G401 (cell line): ENCODE data around the gene RPS8. TPM values are rescaled to one million over a fixed set of nuclear protein-coding genes. Genes with fewer than 3 reads are reported as not detected.
"Not testable (repeated sequence)": the region's sequence is repeated elsewhere in the genome, so short reads cannot be mapped to it uniquely, and the experiment has no call there.

Source experiments
- DNase-seq: peaks from one replicate; pipeline ENCODE4 v3.0.0-alpha.2; 2015; ENCODE audit warnings: low spot score
- in situ Hi-C: cut with HindIII; loops from 2 replicates; pipeline ENCODE4 v1.10.0; 2016; ENCODE audit warnings: low sequenced_read_pairs, mixed read lengths
- total RNA-seq: library from RNA; depleted of rRNA; stranded (reverse); fragments of >200 nt; shearing (Covaris generic); gene quantifications from 2 replicates; pipeline ENCODE4 v1.2.3, GENCODE V29; 2014

The RPS8 gene
- total RNA-seq, 1 experiment from 2014 or later: 3,222 TPM

GRCh38 chr1:44812822-44813543 lies 37.6 kb downstream of the RPS8 start:
- DNase-seq: peak; percentile 57
- in situ Hi-C loops: no loop called here

- DNase-seq, in situ Hi-C loops: not testable (repeated sequence)
These were observed 40.6 kb downstream of the RPS8 start for GRCh38 chr1:44815926-44816325.

GRCh38 chr1:44817307-44817706 lies 42.0 kb downstream of the RPS8 start:
- no peak for DNase-seq
- in situ Hi-C loops: no loop called here

GRCh38 chr1:44817771-44818495 lies 42.6 kb downstream of the RPS8 start:
- in situ Hi-C loops: no loop called here
- DNase-seq: no peak

- in situ Hi-C loops: no loop called here
- DNase-seq: no peak
These were observed 43.9 kb downstream of the RPS8 start for GRCh38 chr1:44819196-44819607.

GRCh38 chr1:44819608-44820327 lies 44.4 kb downstream of the RPS8 start:
- in situ Hi-C loops: no loop called here
- peak; percentile 82 for DNase-seq

- DNase-seq: no peak
- in situ Hi-C loops: no loop called here
These were observed 45.2 kb downstream of the RPS8 start for GRCh38 chr1:44820328-44821239.

- no peak for DNase-seq
- in situ Hi-C loops: no loop called here
These were observed 45.9 kb downstream of the RPS8 start for GRCh38 chr1:44821240-44821715.

GRCh38 chr1:44822131-44822701 lies 46.9 kb downstream of the RPS8 start:
- in situ Hi-C loops: no loop called here
- no peak for DNase-seq

GRCh38 chr1:44822981-44823451 lies 47.7 kb downstream of the RPS8 start:
- in situ Hi-C loops: no loop called here
- no peak for DNase-seq

GRCh38 chr1:44824392-44824791 lies 49.1 kb downstream of the RPS8 start:
- in situ Hi-C loops, DNase-seq: not testable (repeated sequence)

GRCh38 chr1:44826375-44827196 lies 51.2 kb downstream of the RPS8 start:
- in situ Hi-C loops: no loop called here

GRCh38 chr1:44827197-44828002 lies 52.1 kb downstream of the RPS8 start:
- no peak for DNase-seq
- in situ Hi-C loops: no loop called here

More at GRCh38 chr1:44826375-44827196, 51.2 kb downstream of the RPS8 start:
- DNase-seq: no peak

GRCh38 chr1:44828003-44828651 lies 52.8 kb downstream of the RPS8 start:
- in situ Hi-C loops: no loop called here
- no peak for DNase-seq
